ENCODE measurements around the gene DENND1A. TPM values are rescaled to one million over a fixed set of nuclear protein-coding genes. Genes with fewer than 3 reads are reported as not detected.

DENND1A gene
- total and polyA plus RNA-seq, 11 donors, result 9.8 to 24.0 (median 14.7) TPM

- 92 to 99% (median 97%) methylated on average over 2 of the region's 2 CpGs for WGBS, 4 donors
- H3K27ac ChIP-seq, result no peak overlapping the region
- DNase-seq, result no peak
- peaks cover 0 to 7% (median 0%) of the 10 kb centered on the region in 12 donors for H3K4me1 ChIP-seq
- intact Hi-C loops (cut with DNase I), result no loop called here
- no peak overlapping the region for H3K4me3 ChIP-seq
- ATAC-seq, result no peak
- peaks cover 0 to 6% (median 0%) of the 10 kb centered on the region in 9 donors for H3K36me3 ChIP-seq
- H3K9me3 ChIP-seq, result no peaks in the 10 kb centered on the region
- no peaks in the 10 kb centered on the region for H3K27me3 ChIP-seq
- TF ChIP-seq CTCF (IDR thresholded peaks at IDR 0.05) (no peak), POLR2A (IDR thresholded peaks at IDR 0.05) (no peak)
Observed at GRCh38 chr9:123607479-123607878, 322.4 kb downstream of the DENND1A start.

- intact Hi-C loops (cut with DNase I), result no loop called here
- Histone ChIP-seq H3K4me3 (no peak overlapping the region), H3K36me3 (peaks cover 0 to 6% (median 0%) of the 10 kb centered on the region in 9 donors), H3K9me3 (no peaks in the 10 kb centered on the region), H3K4me1 (peaks cover 0 to 3% (median 0%) of the 10 kb centered on the region in 12 donors), H3K27me3 (no peaks in the 10 kb centered on the region), H3K27ac (no peak overlapping the region)
- no peak for TF ChIP-seq CTCF (IDR thresholded peaks at IDR 0.05)
- TF ChIP-seq POLR2A (IDR thresholded peaks at IDR 0.05), result no peak
- ATAC-seq (no peak), DNase-seq (no peak)
- WGBS, 4 donors, result 94 to 97% (median 96%) methylated on average over 5 of the region's 5 CpGs
Observed at GRCh38 chr9:123606141-123606540, 323.8 kb downstream of the DENND1A start.

- H3K27me3 ChIP-seq, result no peaks in the 10 kb centered on the region
- no peak overlapping the region for H3K27ac ChIP-seq
- H3K36me3 ChIP-seq, result peaks cover 0 to 6% (median 0%) of the 10 kb centered on the region in 9 donors
- WGBS, 4 donors, result 77 to 95% (median 90%) methylated on average over 5 of the region's 5 CpGs
- no peaks in the 10 kb centered on the region for H3K9me3 ChIP-seq
- intact Hi-C loops (cut with DNase I), result no loop called here
- H3K4me1 ChIP-seq, result no peaks in the 10 kb centered on the region
- DNase-seq (no peak), ATAC-seq (no peak)
- no peak overlapping the region for H3K4me3 ChIP-seq
- TF ChIP-seq POLR2A (IDR thresholded peaks at IDR 0.05) (no peak), CTCF (IDR thresholded peaks at IDR 0.05) (no peak)
Observed at GRCh38 chr9:123605286-123605685, 324.6 kb downstream of the DENND1A start.

- intact Hi-C loops (cut with DNase I), result no loop called here
- WGBS, 4 donors, result 61 to 93% (median 91%) methylated on average over 2 to 3 of the region's 3 CpGs
- Histone ChIP-seq H3K36me3 (peaks cover 0 to 6% (median 0%) of the 10 kb centered on the region in 9 donors), H3K4me1 (no peaks in the 10 kb centered on the region), H3K27me3 (no peaks in the 10 kb centered on the region), H3K27ac (no peak overlapping the region), H3K4me3 (no peak overlapping the region), H3K9me3 (no peaks in the 10 kb centered on the region)
- DNase-seq (no peak), ATAC-seq (no peak)
- TF ChIP-seq CTCF (IDR thresholded peaks at IDR 0.05), result no peak
- no peak for TF ChIP-seq POLR2A (IDR thresholded peaks at IDR 0.05)
Observed at GRCh38 chr9:123604861-123605260, 325.1 kb downstream of the DENND1A start.

Measured in heart left ventricle (tissue), 16 donors.